ENCODE measurements around the gene CRAT.

DNA sequence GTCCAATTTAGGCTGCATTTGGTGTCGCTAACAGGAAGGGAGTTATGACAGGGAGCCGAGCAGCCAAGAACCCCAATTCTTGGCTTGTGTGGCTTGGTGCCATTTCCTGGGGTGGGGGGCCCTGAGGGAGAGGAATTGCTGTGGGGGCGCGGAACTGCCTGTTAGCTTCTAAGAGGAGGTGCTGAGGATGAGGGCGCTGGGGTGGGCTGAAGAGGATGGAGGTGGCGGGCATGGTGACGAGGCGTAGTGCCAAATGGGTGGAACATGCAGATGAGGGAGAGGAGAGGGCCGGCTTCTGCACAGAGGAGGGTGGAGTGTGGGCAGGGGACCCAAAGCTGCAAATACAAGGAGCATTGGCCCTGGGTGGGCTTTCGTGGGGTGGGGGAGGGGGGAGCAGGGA lies 39.5 kb upstream of the CRAT start:
- TF ChIP-seq, protein P1, sequence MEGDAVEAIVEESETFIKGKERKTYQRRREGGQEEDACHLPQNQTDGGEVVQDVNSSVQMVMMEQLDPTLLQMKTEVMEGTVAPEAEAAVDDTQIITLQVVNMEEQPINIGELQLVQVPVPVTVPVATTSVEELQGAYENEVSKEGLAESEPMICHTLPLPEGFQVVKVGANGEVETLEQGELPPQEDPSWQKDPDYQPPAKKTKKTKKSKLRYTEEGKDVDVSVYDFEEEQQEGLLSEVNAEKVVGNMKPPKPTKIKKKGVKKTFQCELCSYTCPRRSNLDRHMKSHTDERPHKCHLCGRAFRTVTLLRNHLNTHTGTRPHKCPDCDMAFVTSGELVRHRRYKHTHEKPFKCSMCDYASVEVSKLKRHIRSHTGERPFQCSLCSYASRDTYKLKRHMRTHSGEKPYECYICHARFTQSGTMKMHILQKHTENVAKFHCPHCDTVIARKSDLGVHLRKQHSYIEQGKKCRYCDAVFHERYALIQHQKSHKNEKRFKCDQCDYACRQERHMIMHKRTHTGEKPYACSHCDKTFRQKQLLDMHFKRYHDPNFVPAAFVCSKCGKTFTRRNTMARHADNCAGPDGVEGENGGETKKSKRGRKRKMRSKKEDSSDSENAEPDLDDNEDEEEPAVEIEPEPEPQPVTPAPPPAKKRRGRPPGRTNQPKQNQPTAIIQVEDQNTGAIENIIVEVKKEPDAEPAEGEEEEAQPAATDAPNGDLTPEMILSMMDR (IDR thresholded peaks at IDR 0.05), result no peak
- TF ChIP-seq POLR2A (IDR thresholded peaks at IDR 0.05), result no peak

All from uterus (tissue), 2 donors.